ENCODE data around the gene LMNA. TPM values are rescaled to one million over a fixed set of nuclear protein-coding genes. Genes with fewer than 3 reads are reported as not detected.
A peak's percentile ranks its signal among the peaks of the same experiment; 100 is the strongest.

LMNA gene
- total RNA-seq, 2 experiments from 2014 or later: 435 to 455 TPM

- H3K4me1 Mint-ChIP-seq (ENCODE audit: low read depth): peaks cover 6% of the 10 kb centered on the region
- POLR2A ChIA-PET: no interaction called here
- peak within 1 kb of the TSS; percentile 83 for H3K4me3 Mint-ChIP-seq
- H3K9me3 Mint-ChIP-seq: no peaks in the 10 kb centered on the region
- TF ChIP-seq, protein P1, sequence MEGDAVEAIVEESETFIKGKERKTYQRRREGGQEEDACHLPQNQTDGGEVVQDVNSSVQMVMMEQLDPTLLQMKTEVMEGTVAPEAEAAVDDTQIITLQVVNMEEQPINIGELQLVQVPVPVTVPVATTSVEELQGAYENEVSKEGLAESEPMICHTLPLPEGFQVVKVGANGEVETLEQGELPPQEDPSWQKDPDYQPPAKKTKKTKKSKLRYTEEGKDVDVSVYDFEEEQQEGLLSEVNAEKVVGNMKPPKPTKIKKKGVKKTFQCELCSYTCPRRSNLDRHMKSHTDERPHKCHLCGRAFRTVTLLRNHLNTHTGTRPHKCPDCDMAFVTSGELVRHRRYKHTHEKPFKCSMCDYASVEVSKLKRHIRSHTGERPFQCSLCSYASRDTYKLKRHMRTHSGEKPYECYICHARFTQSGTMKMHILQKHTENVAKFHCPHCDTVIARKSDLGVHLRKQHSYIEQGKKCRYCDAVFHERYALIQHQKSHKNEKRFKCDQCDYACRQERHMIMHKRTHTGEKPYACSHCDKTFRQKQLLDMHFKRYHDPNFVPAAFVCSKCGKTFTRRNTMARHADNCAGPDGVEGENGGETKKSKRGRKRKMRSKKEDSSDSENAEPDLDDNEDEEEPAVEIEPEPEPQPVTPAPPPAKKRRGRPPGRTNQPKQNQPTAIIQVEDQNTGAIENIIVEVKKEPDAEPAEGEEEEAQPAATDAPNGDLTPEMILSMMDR (IDR thresholded peaks at IDR 0.05): no peak
- DNase-seq: peak in 13 of 14 experiments; percentile 31 to 73 (median 49)
- no peak within 1 kb of the TSS for H3K27ac ChIP-seq (ENCODE audit: low read depth in 1 of 2, low read length in 2 of 2)
- H3K4me1 ChIP-seq (ENCODE audit: insufficient read depth, low read length): peaks cover 23% of the 10 kb centered on the region
- no peaks in the 10 kb centered on the region for H3K36me3 ChIP-seq (ENCODE audit: insufficient read depth, low read length)
- H3K27me3 ChIP-seq (ENCODE audit: control insufficient read depth in 1 of 2, insufficient read depth in 2 of 2, low read length in 2 of 2): peaks cover 22 to 33% of the 10 kb centered on the region in 2 experiments
- peak; percentile 90 for ATAC-seq (ENCODE audit: poor library complexity)
- no peak within 1 kb of the TSS for H3K27ac Mint-ChIP-seq
- H3K27me3 Mint-ChIP-seq: peaks cover 48% of the 10 kb centered on the region
- H3K4me3 ChIP-seq (ENCODE audit: low read length): peak within 1 kb of the TSS; percentile 75
- intact Hi-C loops (cut with DNase I, micrococcal nuclease): loop anchor here in 1 of 2 experiments (1.0 kb wide), 1 partner anchor 28 kb away; the partner anchor contains the start of gene LAMTOR2
- no peaks in the 10 kb centered on the region for H3K36me3 Mint-ChIP-seq (ENCODE audit: low read depth)
- CTCF ChIA-PET: interaction anchor here (1.2 kb wide), 1 partner anchor 15 kb away, joined by 4 read pairs; no protein-coding TSS in a partner anchor
- H3K9me3 ChIP-seq (ENCODE audit: control insufficient read depth in 1 of 2, insufficient read depth in 1 of 2, low read length in 2 of 2): no peaks in the 10 kb centered on the region
Measured at GRCh38 chr1:156082309-156083091, 32.0 kb upstream of the LMNA start, which contains the start of gene MEX3A. MEX3A (minus strand) TSS chr1:156082465; CDS start chr1:156081998, 467 bp downstream.

DNA sequence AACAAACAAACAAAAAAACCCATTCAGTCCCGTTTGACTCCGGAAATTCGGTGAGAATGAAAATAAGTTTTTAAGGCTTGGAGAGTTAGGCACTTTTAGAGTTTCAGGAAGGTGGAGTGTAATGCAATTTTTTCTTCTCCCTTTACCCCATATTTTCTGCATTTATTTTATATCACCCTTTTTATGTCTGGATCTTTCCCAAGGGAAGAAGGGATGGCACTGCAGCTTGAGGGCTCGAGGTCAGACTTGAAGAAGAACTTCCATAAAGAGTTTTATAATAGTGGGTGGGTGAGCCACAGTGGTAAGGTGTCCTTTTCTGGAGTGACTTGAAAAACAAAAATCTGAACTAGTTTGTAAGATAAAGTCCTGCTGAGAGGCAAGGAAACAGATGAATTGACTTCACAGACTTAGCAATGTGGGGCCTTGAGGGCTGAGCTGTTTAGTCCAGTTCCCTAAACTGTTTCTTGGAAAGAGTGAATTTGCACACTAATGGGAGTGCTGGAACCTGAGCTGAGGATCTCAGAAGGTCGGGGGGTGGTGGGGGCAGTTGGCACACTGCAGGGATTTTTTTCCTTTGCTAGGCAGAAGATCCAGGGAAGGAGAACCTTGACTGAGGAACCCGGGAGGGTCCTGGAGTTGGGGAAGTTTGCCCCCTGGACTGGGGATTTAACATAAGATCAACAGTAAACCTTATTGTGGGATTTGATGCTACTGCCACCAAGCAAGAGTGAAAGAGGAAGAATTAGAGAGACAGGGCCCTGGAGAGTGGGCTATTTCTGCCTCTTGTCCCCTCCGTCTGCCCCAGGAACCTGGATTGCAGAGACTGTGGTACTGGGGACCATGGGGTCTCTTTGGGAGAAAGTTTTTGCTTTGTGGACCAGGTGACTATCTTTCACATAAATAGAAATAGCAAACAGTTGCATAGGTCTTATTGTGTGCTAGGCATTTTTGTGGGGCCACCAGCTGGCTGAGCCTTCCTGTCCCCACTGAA lies 30.4 kb upstream of the LMNA start:
- DNase-seq (no peak), ATAC-seq (ENCODE audit: poor library complexity) (no peak)
- Mint-ChIP-seq H3K27me3 (peaks cover 51% of the 10 kb centered on the region), H3K9me3 (no peaks in the 10 kb centered on the region), H3K36me3 (ENCODE audit: low read depth) (no peaks in the 10 kb centered on the region), H3K27ac (no peak overlapping the region), H3K4me3 (peak overlapping the region; percentile 38), H3K4me1 (ENCODE audit: low read depth) (peaks cover 6% of the 10 kb centered on the region)
- no peaks in the 10 kb centered on the region for H3K36me3 ChIP-seq (ENCODE audit: insufficient read depth, low read length)
- H3K4me3 ChIP-seq (ENCODE audit: low read length): no peak overlapping the region
- CTCF ChIA-PET: no interaction called here
- intact Hi-C loops (cut with DNase I, micrococcal nuclease): no loop called here
- POLR2A ChIA-PET: no interaction called here
- TF ChIP-seq, protein P1 (IDR thresholded peaks at IDR 0.05): no peak
- no peaks in the 10 kb centered on the region for H3K9me3 ChIP-seq (ENCODE audit: control insufficient read depth in 1 of 2, insufficient read depth in 1 of 2, low read length in 2 of 2)
- H3K27ac ChIP-seq (ENCODE audit: low read depth in 1 of 2, low read length in 2 of 2): no peak overlapping the region
- H3K27me3 ChIP-seq (ENCODE audit: control insufficient read depth in 1 of 2, insufficient read depth in 2 of 2, low read length in 2 of 2): peaks cover 22 to 33% of the 10 kb centered on the region in 2 experiments
- H3K4me1 ChIP-seq (ENCODE audit: insufficient read depth, low read length): peaks cover 23% of the 10 kb centered on the region

GRCh38 chr1:156086256-156086662 lies 28.3 kb upstream of the LMNA start:
- H3K27me3 Mint-ChIP-seq: peaks cover 52% of the 10 kb centered on the region

More at GRCh38 chr1:156086256-156086662, 28.3 kb upstream of the LMNA start:
- no peak overlapping the region for H3K27ac ChIP-seq (ENCODE audit: low read depth in 1 of 2, low read length in 2 of 2)
- Mint-ChIP-seq H3K9me3 (no peaks in the 10 kb centered on the region), H3K36me3 (ENCODE audit: low read depth) (no peaks in the 10 kb centered on the region), H3K4me1 (ENCODE audit: low read depth) (peaks cover 6% of the 10 kb centered on the region), H3K4me3 (peak overlapping the region; percentile 38), H3K27ac (no peak overlapping the region)
- H3K36me3 ChIP-seq (ENCODE audit: insufficient read depth, low read length): no peaks in the 10 kb centered on the region
- peaks cover 30% of the 10 kb centered on the region for H3K4me1 ChIP-seq (ENCODE audit: insufficient read depth, low read length)
- TF ChIP-seq, protein P1 (IDR thresholded peaks at IDR 0.05): no peak
- no peak for DNase-seq
- peaks cover 22 to 33% of the 10 kb centered on the region in 2 experiments for H3K27me3 ChIP-seq (ENCODE audit: control insufficient read depth in 1 of 2, insufficient read depth in 2 of 2, low read length in 2 of 2)
- POLR2A ChIA-PET: no interaction called here
- intact Hi-C loops (cut with DNase I, micrococcal nuclease): no loop called here
- H3K4me3 ChIP-seq (ENCODE audit: low read length): no peak overlapping the region
- no peaks in the 10 kb centered on the region for H3K9me3 ChIP-seq (ENCODE audit: control insufficient read depth in 1 of 2, insufficient read depth in 1 of 2, low read length in 2 of 2)
- CTCF ChIA-PET: no interaction called here
- ATAC-seq (ENCODE audit: poor library complexity): no peak

Data from CD4-positive, alpha-beta T cell (primary cell).